ENCODE data around the gene COL8A2.

- TF ChIP-seq CTCF (IDR thresholded peaks at IDR 0.05), result no peak
- no peak for TF ChIP-seq POLR2A (IDR thresholded peaks at IDR 0.05)
These were observed 44.8 kb downstream of the COL8A2 start for GRCh38 chr1:36080236-36080635.

Data from body of pancreas (tissue), 4 donors.